HCT116 (cell line): Measurements from ENCODE around the gene CAP2. TPM values are rescaled to one million over a fixed set of nuclear protein-coding genes. Genes with fewer than 3 reads are reported as not detected.

Source experiments
- ATAC-seq: fragments of 200-7000 bp; cut with Tn5 transposase; 2 replicates; pipeline ENCODE4 v1.9.1; 2020; ENCODE audit warnings: mild to moderate bottlenecking, moderate library complexity
- BruUV-seq: library from RNA; stranded (reverse); fragments of 400-500 nt; replicated peaks from 2 replicates; lab custom pipeline; 2021; lab: Mats Ljungman, UMichigan
- CTCF ChIA-PET: fragments of 300-600 bp; sonication (Branson Sonifier 250); formaldehyde crosslinking; loops from one replicate; lab custom pipeline; 2021; ENCODE audit warnings: antibody characterized with exemption; lab: Charles Lee
- POLR2A ChIA-PET: fragments of 300-600, 350-600 bp; sonication (Branson Sonifier 250); formaldehyde crosslinking; loops from one replicate; lab custom pipeline; 2021; ENCODE audit warnings: antibody characterized with exemption; lab: Charles Lee
- RAD21 ChIA-PET, 2 experiments: fragments of 300-600 bp; sonication (Branson Sonifier 250); formaldehyde crosslinking; loops; one replicate each; lab custom pipeline; 2023; ENCODE audit warnings: low total read pairs in 2 of 2; ENCODE audit not compliant: uncharacterized antibody in 2 of 2, unreplicated experiment in 2 of 2, low non-redundant PET in 1 of 2; lab: Charles Lee
- DNase-seq: peaks from one replicate; pipeline ENCODE4 v3.0.0-alpha.2; 2010; ENCODE audit warnings: low read depth, low spot score
- H2AFZ ChIP-seq: fragments of 200-600 bp; shearing (Covaris generic), sonication (generic); 2 replicates; pipeline ENCODE4 v1.6.1; 2017; ENCODE audit warnings: low read depth, mixed run types, mixed read lengths, antibody characterized with exemption, low read length; ENCODE audit not compliant: poor library complexity, severe bottlenecking
- H3K27ac ChIP-seq: 2 replicates; pipeline ENCODE4 v1.5.1; 2012; ENCODE audit warnings: low read depth, low read length
- H3K27me3 ChIP-seq: fragments of 200-600 bp; sonication (generic); 2 replicates; pipeline ENCODE4 v1.6.1; 2016; ENCODE audit warnings: mixed run types, low read length, mixed read lengths; ENCODE audit not compliant: insufficient read depth
- H3K36me3 ChIP-seq, 2 experiments: fragments of 200-500 bp in 1 of 2; fragments of 200-600 bp in 1 of 2; sonication (Bioruptor generic) in 1 of 2; sonication (generic) in 1 of 2; 2 replicates each; pipeline versions ENCODE4 v1.5.1 to v1.6.1; 2014 to 2016; ENCODE audit warnings: low read length in 2 of 2, inconsistent platforms in 1 of 2, mixed read lengths in 1 of 2, mixed run types in 1 of 2; ENCODE audit not compliant: insufficient read depth in 2 of 2, control insufficient read depth in 1 of 2
- H3K4me1 ChIP-seq, 2 experiments: fragments of 200-600 bp in 1 of 2; sonication (generic) in 1 of 2; 2 replicates each; pipeline versions ENCODE4 v1.5.1 to v1.6.1; 2012 to 2017; ENCODE audit warnings: low read length in 2 of 2, inconsistent platforms in 1 of 2, mild to moderate bottlenecking in 1 of 2, mixed read lengths in 1 of 2, mixed run types in 1 of 2, moderate library complexity in 1 of 2; ENCODE audit not compliant: insufficient read depth in 2 of 2, control insufficient read depth in 1 of 2
- H3K4me2 ChIP-seq: fragments of 200-600 bp; sonication (generic); 2 replicates; pipeline ENCODE4 v1.6.1; 2017; ENCODE audit warnings: mixed run types, low read length, mixed read lengths
- H3K4me3 ChIP-seq, 2 experiments: fragments of 200-600 bp in 1 of 2; sonication (generic) in 1 of 2; replicated peaks in 1 of 2; 2 replicates each; pipeline ENCODE4 v1.5.1; 2011 to 2016; ENCODE audit warnings: low read length in 2 of 2, control low read depth in 1 of 2, low read depth in 1 of 2, mild to moderate bottlenecking in 1 of 2, mixed read lengths in 1 of 2, mixed run types in 1 of 2
- H3K79me2 ChIP-seq: fragments of 200-600 bp; sonication (generic); 2 replicates; pipeline ENCODE4 v1.6.1; 2017; ENCODE audit warnings: mild to moderate bottlenecking, mixed run types, low read length, moderate library complexity, mixed read lengths; ENCODE audit not compliant: insufficient read depth
- H3K9ac ChIP-seq: fragments of 200-600 bp; sonication (generic); 2 replicates; pipeline ENCODE4 v1.6.1; 2016; ENCODE audit warnings: low read length, mixed read lengths
- H3K9me2 ChIP-seq: fragments of 200-600 bp; sonication (generic), shearing (Covaris generic); 2 replicates; pipeline ENCODE4 v1.6.1; 2017; ENCODE audit warnings: mixed run types, mild to moderate bottlenecking, moderate library complexity; ENCODE audit not compliant: insufficient read depth
- H3K9me3 ChIP-seq, 2 experiments: fragments of 200-500 bp in 1 of 2; fragments of 200-600 bp in 1 of 2; sonication (Bioruptor generic) in 1 of 2; sonication (generic) in 1 of 2; 2 replicates each; pipeline ENCODE4 v1.6.1; 2014 to 2017; ENCODE audit warnings: low read length in 2 of 2, mixed read lengths in 2 of 2, inconsistent platforms in 1 of 2, low read depth in 1 of 2, mild to moderate bottlenecking in 1 of 2, mixed run types in 1 of 2, moderate library complexity in 1 of 2; ENCODE audit not compliant: control insufficient read depth in 1 of 2, insufficient read depth in 1 of 2
- H4K20me1 ChIP-seq: fragments of 200-600 bp; sonication (generic), shearing (Covaris generic); 2 replicates; pipeline ENCODE4 v1.6.1; 2017; ENCODE audit warnings: mixed run types, mild to moderate bottlenecking, moderate library complexity; ENCODE audit not compliant: insufficient read depth
- CEBPB ChIP-seq: IDR thresholded peaks from 2 replicates; pipeline ENCODE4 v1.6.1; 2012; ENCODE audit warnings: low read depth
- EGR1 ChIP-seq: IDR thresholded peaks from 2 replicates; pipeline ENCODE4 v1.6.1; 2012; ENCODE audit warnings: low read depth
- EZH2phosphoT487 ChIP-seq: fragments of 200-600 bp; IDR thresholded peaks from 2 replicates; pipeline ENCODE4 v1.6.1; 2018; ENCODE audit warnings: antibody characterized with exemption, borderline replicate concordance
- FOSL1 ChIP-seq: IDR thresholded peaks from 2 replicates; pipeline ENCODE4 v1.6.1; 2012; ENCODE audit warnings: low read depth
- JUND ChIP-seq: IDR thresholded peaks from 2 replicates; pipeline ENCODE4 v1.6.1; 2012
- MAX ChIP-seq: IDR thresholded peaks from 2 replicates; pipeline ENCODE4 v1.6.1; 2012
- POLR2A ChIP-seq: IDR thresholded peaks from 2 replicates; pipeline ENCODE4 v1.7.0; 2011; ENCODE audit warnings: borderline replicate concordance; ENCODE audit not compliant: insufficient read depth, insufficient read length; ENCODE audit errors: extremely low read depth
- POLR2AphosphoS5 ChIP-seq: IDR thresholded peaks from 2 replicates; pipeline ENCODE4 v1.6.1; 2011; ENCODE audit warnings: mild to moderate bottlenecking, low read depth, low read length, moderate library complexity
- SIN3A ChIP-seq: IDR thresholded peaks from 2 replicates; pipeline ENCODE4 v1.6.1; 2012; ENCODE audit warnings: low read depth
- SP1 ChIP-seq: IDR thresholded peaks from 2 replicates; pipeline ENCODE4 v1.6.1; 2012; ENCODE audit warnings: low read depth
- SRF ChIP-seq: IDR thresholded peaks from 2 replicates; pipeline ENCODE4 v1.6.1; 2012; ENCODE audit warnings: low read depth
- TCF7L2 ChIP-seq: IDR thresholded peaks from 2 replicates; pipeline ENCODE4 v1.7.0; 2011; ENCODE audit warnings: borderline replicate concordance, inconsistent platforms; ENCODE audit not compliant: insufficient read depth, insufficient read length; ENCODE audit errors: extremely low read depth
- ZBTB33 ChIP-seq: IDR thresholded peaks from 2 replicates; pipeline ENCODE4 v1.6.1; 2011; ENCODE audit warnings: mild to moderate bottlenecking, low read length, moderate library complexity; ENCODE audit not compliant: insufficient replicate concordance; ENCODE audit errors: extremely low read depth
- ZNF274 ChIP-seq: fragments of 200-500 bp; sonication (Bioruptor generic); IDR thresholded peaks from 2 replicates; pipeline ENCODE4 v1.6.1; 2014; ENCODE audit warnings: mild to moderate bottlenecking, low read depth, low read length, inconsistent platforms
- intact Hi-C: fragments of 100-400 bp; cut with micrococcal nuclease; formaldehyde crosslinking; loops from 2 replicates; pipeline ENCODE4 v1.10.0; 2022
- total RNA-seq: library from RNA; stranded (reverse); gene quantifications from one replicate; pipeline ENCODE4 v1.2.1, GENCODE V29; 2021; ENCODE audit not compliant: unreplicated experiment

CAP2 gene
- total RNA-seq, 1 experiment from 2014 or later, result 3.8 TPM

- Histone ChIP-seq H3K9me3 (no peaks in the 10 kb centered on the region), H3K27ac (no peak overlapping the region), H3K27me3 (no peaks in the 10 kb centered on the region), H3K9ac (no peak overlapping the region), H2AFZ (no peak overlapping the region), H3K79me2 (peaks cover 12% of the 10 kb centered on the region), H3K9me2 (no peaks in the 10 kb centered on the region), H3K4me3 (no peak overlapping the region; a peak in 1 of 4 replicates), H3K4me2 (no peak overlapping the region; the same call in 1 of the 2 replicates), H4K20me1 (no peaks in the 10 kb centered on the region), H3K4me1 (peaks cover 14 to 18% of the 10 kb centered on the region in 2 experiments), H3K36me3 (no peaks in the 10 kb centered on the region)
- ChIA-PET RAD21 (interaction anchor here in 1 of 2 experiments (0.7 kb wide), 1 partner anchor 111 kb away, joined by 3 read pairs; no protein-coding TSS in a partner anchor), CTCF (no interaction called here), POLR2A (no interaction called here)
- TF ChIP-seq SRF, result no peak
- TF ChIP-seq SP1, result no peak
- TF ChIP-seq JUND, result no peak
- TF ChIP-seq EZH2phosphoT487, result no peak
- TF ChIP-seq TCF7L2, result no peak
- TF ChIP-seq CEBPB, result no peak
- no peak for TF ChIP-seq SIN3A
- TF ChIP-seq MAX, result no peak
- ATAC-seq, result no peak
- intact Hi-C loops, result no loop called here
- BruUV-seq, result no TSS peak
- no peak for DNase-seq
Observed at GRCh38 chr6:17395112-17395511, 1.7 kb downstream of the CAP2 start.

- DNase-seq (no peak), ATAC-seq (no peak)
- peaks cover 14 to 18% of the 10 kb centered on the region in 2 experiments for H3K4me1 ChIP-seq
- intact Hi-C loops, result no loop called here
- no peak overlapping the region for H3K4me3 ChIP-seq
- H3K4me2 ChIP-seq, result no peak overlapping the region
- no TSS peak for BruUV-seq
- H4K20me1 ChIP-seq, result no peaks in the 10 kb centered on the region
- peaks cover 12% of the 10 kb centered on the region for H3K79me2 ChIP-seq
- CTCF ChIA-PET, result no interaction called here
- H3K9me2 ChIP-seq, result no peaks in the 10 kb centered on the region
- H3K27me3 ChIP-seq, result no peaks in the 10 kb centered on the region
- no peak overlapping the region for H2AFZ ChIP-seq
- H3K27ac ChIP-seq, result no peak overlapping the region
- RAD21 ChIA-PET, result no interaction called here
- H3K9me3 ChIP-seq, result no peaks in the 10 kb centered on the region
- TF ChIP-seq EZH2phosphoT487 (no peak), SP1 (no peak), JUND (no peak), ZNF274 (no peak), FOSL1 (no peak), POLR2AphosphoS5 (no peak), ZBTB33 (no peak), POLR2A (no peak), EGR1 (no peak)
- H3K9ac ChIP-seq, result no peak overlapping the region
- POLR2A ChIA-PET, result no interaction called here
- H3K36me3 ChIP-seq, result no peaks in the 10 kb centered on the region
Observed at GRCh38 chr6:17396256-17396655, 2.9 kb downstream of the CAP2 start.
